A549 treated with Hydrocortisone at 1 μM for 4 hours (cell line): ENCODE measurements around the gene PIK3R1. TPM values are rescaled to one million over a fixed set of nuclear protein-coding genes. Genes with fewer than 3 reads are reported as not detected.

ENCODE experiments used
- total RNA-seq: library from RNA; stranded (reverse); fragments of 200-300 nt; extraction: Qiagen RNA extraction; gene quantifications from 5 replicates; pipeline ENCODE4 v1.2.3, GENCODE V29; 2022

The PIK3R1 gene
- total RNA-seq = 5.4 to 9.1 TPM (median 6.7 TPM) in 5 replicates

GRCh38 chr5:68215208-68215897 lies at the start of gene PIK3R1:
Gene PIK3R1 (plus strand): TSS chr5:68215756. CDS start chr5:68226676, 10,920 bp downstream.

